ENCODE data around the gene DMKN.

The DMKN gene

GRCh38 chr19:35513628-35514281 is at the start of gene DMKN:
DMKN (minus strand) TSS chr19:35513649; CDS start chr19:35513475, 174 bp downstream.
- no peak for DNase-seq

- DNase-seq, result no peak
Observed at GRCh38 chr19:35562776-35563175, 49.3 kb upstream of the DMKN start.

GRCh38 chr19:35562336-35562735 is 48.9 kb upstream of the DMKN start:
- DNase-seq, result no peak

GRCh38 chr19:35561436-35561835 is 48.0 kb upstream of the DMKN start:
- DNase-seq, result no peak

GRCh38 chr19:35560677-35561076 is 47.2 kb upstream of the DMKN start:
- no peak for DNase-seq

- DNase-seq, result no peak
Observed at GRCh38 chr19:35560271-35560670, 46.8 kb upstream of the DMKN start.

GRCh38 chr19:35559781-35560180 is 46.3 kb upstream of the DMKN start:
- no peak for DNase-seq

GRCh38 chr19:35559281-35559659 is 45.8 kb upstream of the DMKN start:
- no peak for DNase-seq

GRCh38 chr19:35558400-35559280 is 45.2 kb upstream of the DMKN start:
- no peak for DNase-seq

- DNase-seq, result peak; percentile 77
Observed at GRCh38 chr19:35557539-35558399, 44.3 kb upstream of the DMKN start.

GRCh38 chr19:35556846-35557538 is 43.5 kb upstream of the DMKN start:
- DNase-seq, result no peak

- no peak for DNase-seq
Observed at GRCh38 chr19:35556025-35556590, 42.7 kb upstream of the DMKN start.

- no peak for DNase-seq
Observed at GRCh38 chr19:35555301-35556005, 42.0 kb upstream of the DMKN start.

GRCh38 chr19:35554076-35554475 is 40.6 kb upstream of the DMKN start:
- no peak for DNase-seq

- DNase-seq, result no peak
Observed at GRCh38 chr19:35553385-35554000, 40.0 kb upstream of the DMKN start.

GRCh38 chr19:35552534-35553384 is 39.3 kb upstream of the DMKN start:
- no peak for DNase-seq

GRCh38 chr19:35551091-35551810 is 37.8 kb upstream of the DMKN start:
- DNase-seq, result no peak

- DNase-seq, result no peak
Observed at GRCh38 chr19:35549879-35550523, 36.6 kb upstream of the DMKN start.

Measured in stimulated activated CD4-positive, alpha-beta T cell treated with anti-CD3 and anti-CD28 coated beads, Interleukin-15, amount 100 ng/mL, for 24 hours (primary cell).